OCI-LY3 (cell line): ENCODE measurements around the gene APIP.

Source experiments
- H2AFZ ChIP-seq: fragments of 200-600, 300-600 bp; shearing (Covaris generic); 2 replicates; pipeline ENCODE4 v1.6.0; 2014; ENCODE audit warnings: antibody characterized with exemption, low read depth, low read length
- H3K27ac ChIP-seq: fragments of 200-600, 300-600 bp; sonication (generic); 2 replicates; pipeline ENCODE4 v1.5.1; 2014; ENCODE audit warnings: mild to moderate bottlenecking, low read length, moderate library complexity, mixed read lengths
- H3K27me3 ChIP-seq: fragments of 200-600, 300-600 bp; sonication (generic); 2 replicates; pipeline ENCODE4 v1.6.1; 2014; ENCODE audit warnings: low read depth, low read length, mixed read lengths
- H3K36me3 ChIP-seq: fragments of 200-600, 300-600 bp; sonication (generic); replicated peaks from 2 replicates; pipeline ENCODE3; 2014; ENCODE audit warnings: low read depth, low read length, mixed read lengths
- H3K4me1 ChIP-seq: fragments of 300-600, 200-600 bp; sonication (generic); 2 replicates; pipeline ENCODE4 v1.6.1; 2014; ENCODE audit warnings: low read length, mixed read lengths
- H3K4me2 ChIP-seq: fragments of 200-600, 300-600 bp; sonication (generic); 2 replicates; pipeline ENCODE4 v1.6.1; 2014; ENCODE audit warnings: low read length, mixed read lengths
- H3K4me3 ChIP-seq: fragments of 300-600, 200-600 bp; sonication (generic); 2 replicates; pipeline ENCODE4 v1.5.1; 2014; ENCODE audit warnings: antibody characterized with exemption, mild to moderate bottlenecking, low read length, moderate library complexity
- H3K79me2 ChIP-seq: fragments of 300-600, 200-600 bp; shearing (Covaris generic); 2 replicates; pipeline ENCODE4 v1.6.1; 2014; ENCODE audit warnings: mild to moderate bottlenecking, low read length, mixed read lengths
- H3K9ac ChIP-seq: fragments of 300-600, 200-600 bp; shearing (Covaris generic); 2 replicates; pipeline ENCODE4 v1.6.0; 2014; ENCODE audit warnings: mild to moderate bottlenecking, low read length, moderate library complexity
- H3K9me3 ChIP-seq: fragments of 200-600, 300-600 bp; shearing (Covaris generic); 2 replicates; pipeline ENCODE4 v1.6.1; 2014; ENCODE audit warnings: low read length, mixed read lengths; ENCODE audit not compliant: insufficient read depth
- H4K20me1 ChIP-seq: fragments of 200-600, 300-600 bp; sonication (generic); 2 replicates; pipeline ENCODE4 v1.6.1; 2016; ENCODE audit warnings: low read length, mixed read lengths; ENCODE audit not compliant: insufficient read depth
- CTCF ChIP-seq: fragments of 200-600, 300-600 bp; sonication (generic); IDR thresholded peaks from 2 replicates; pipeline ENCODE4 v1.5.1; 2014; ENCODE audit warnings: antibody characterized with exemption, low read length, low read depth
- EZH2phosphoT487 ChIP-seq: fragments of 200-600 bp; shearing (Covaris generic); IDR thresholded peaks from 2 replicates; pipeline ENCODE4 v1.6.1; 2018; ENCODE audit warnings: antibody characterized with exemption, mixed run types, low read depth

APIP gene

GRCh38 chr11:34886609-34887008, 29.6 kb downstream of the APIP start:
- H2AFZ ChIP-seq, result no peak overlapping the region
- H3K36me3 ChIP-seq, result no peaks in the 10 kb centered on the region
- H4K20me1 ChIP-seq, result 0 out of 2 replicates have a peak, but pooled peaks cover 3% of the 10 kb centered on the region
- no peak overlapping the region for H3K9ac ChIP-seq
- no peaks in the 10 kb centered on the region for H3K9me3 ChIP-seq
- no peaks in the 10 kb centered on the region for H3K4me1 ChIP-seq
- no peaks in the 10 kb centered on the region for H3K79me2 ChIP-seq
- H3K4me2 ChIP-seq, result no peak overlapping the region
- H3K27me3 ChIP-seq, result no peaks in the 10 kb centered on the region
- no peak overlapping the region for H3K4me3 ChIP-seq
- TF ChIP-seq CTCF (no peak), EZH2phosphoT487 (no peak)
- no peak overlapping the region for H3K27ac ChIP-seq

- Histone ChIP-seq H3K4me1 (no peaks in the 10 kb centered on the region), H3K9me3 (no peaks in the 10 kb centered on the region), H3K27me3 (no peaks in the 10 kb centered on the region), H3K4me3 (no peak overlapping the region), H3K79me2 (no peaks in the 10 kb centered on the region), H3K27ac (no peak overlapping the region), H4K20me1 (no peaks in the 10 kb centered on the region), H3K4me2 (no peak overlapping the region), H3K36me3 (no peaks in the 10 kb centered on the region), H2AFZ (no peak overlapping the region), H3K9ac (no peak overlapping the region)
- TF ChIP-seq CTCF, result no peak
- no peak for TF ChIP-seq EZH2phosphoT487
Measured at GRCh38 chr11:34881900-34882299, 34.3 kb downstream of the APIP start.

- no peaks in the 10 kb centered on the region for H3K79me2 ChIP-seq
- H2AFZ ChIP-seq, result no peak overlapping the region
- H3K27ac ChIP-seq, result no peak overlapping the region
- no peaks in the 10 kb centered on the region for H3K9me3 ChIP-seq
- H3K4me3 ChIP-seq, result no peak overlapping the region
- H3K4me2 ChIP-seq, result no peak overlapping the region
- H4K20me1 ChIP-seq, result no peaks in the 10 kb centered on the region
- no peaks in the 10 kb centered on the region for H3K27me3 ChIP-seq
- H3K36me3 ChIP-seq, result no peaks in the 10 kb centered on the region
- H3K9ac ChIP-seq, result no peak overlapping the region
- H3K4me1 ChIP-seq, result no peaks in the 10 kb centered on the region
- TF ChIP-seq EZH2phosphoT487, result no peak
- no peak for TF ChIP-seq CTCF
Measured at GRCh38 chr11:34877375-34877975, 38.7 kb downstream of the APIP start.

- Histone ChIP-seq H3K4me3 (no peak overlapping the region), H3K4me1 (no peaks in the 10 kb centered on the region), H3K4me2 (no peak overlapping the region), H3K9ac (no peak overlapping the region), H4K20me1 (no peaks in the 10 kb centered on the region), H3K9me3 (no peaks in the 10 kb centered on the region), H3K27me3 (no peaks in the 10 kb centered on the region), H2AFZ (no peak overlapping the region), H3K27ac (no peak overlapping the region), H3K79me2 (no peaks in the 10 kb centered on the region), H3K36me3 (no peaks in the 10 kb centered on the region)
- TF ChIP-seq EZH2phosphoT487 (no peak), CTCF (no peak)
Measured at GRCh38 chr11:34874202-34874601, 42.0 kb downstream of the APIP start.
